Spleen (tissue), 11 donors: ENCODE data around the gene INPP4B. TPM values are rescaled to one million over a fixed set of nuclear protein-coding genes. Genes with fewer than 3 reads are reported as not detected.

Experiments used
- DNase-seq: peaks from one replicate; pipeline ENCODE4 v3.0.0-alpha.2; 2020
- H3K27ac ChIP-seq, 8 donors: fragments of 200-600 bp; sonication (generic) in 7 of 8; 1 replicate in 4 of 8; 2 replicates in 4 of 8; pipeline versions ENCODE4 v1.5.0 to v1.8.0; 2016 to 2021; ENCODE audit warnings: inconsistent platforms in 4 of 8, mild to moderate bottlenecking in 4 of 8, moderate library complexity in 1 of 8
- H3K27me3 ChIP-seq, 7 donors: fragments of 200-600 bp; sonication (generic) in 6 of 7; replicated peaks in 1 of 7; 1 replicate in 4 of 7; 2 replicates in 3 of 7; pipeline versions ENCODE4 v1.5.0 to v1.8.0; 2016 to 2021; ENCODE audit warnings: inconsistent platforms in 3 of 7, mild to moderate bottlenecking in 1 of 7
- H3K36me3 ChIP-seq, 6 donors: fragments of 200-600 bp; sonication (generic) in 5 of 6; 1 replicate in 4 of 6; 2 replicates in 2 of 6; pipeline versions ENCODE4 v1.5.0 to v1.8.0; 2016 to 2021; ENCODE audit warnings: inconsistent platforms in 2 of 6
- H3K4me1 ChIP-seq, 6 donors: fragments of 200-600 bp; sonication (generic) in 5 of 6; 1 replicate in 3 of 6; 2 replicates in 3 of 6; pipeline versions ENCODE4 v1.5.0 to v1.8.0; 2016 to 2021; ENCODE audit warnings: inconsistent platforms in 3 of 6
- H3K4me3 ChIP-seq, 8 donors: fragments of 200-600 bp; sonication (generic) in 7 of 8; 1 replicate in 4 of 8; 2 replicates in 4 of 8; pipeline versions ENCODE4 v1.5.0 to v1.8.0; 2016 to 2021; ENCODE audit warnings: inconsistent platforms in 4 of 8, mild to moderate bottlenecking in 4 of 8, moderate library complexity in 2 of 8
- H3K9me3 ChIP-seq, 8 donors: fragments of 200-600 bp; sonication (generic) in 7 of 8; 1 replicate in 4 of 8; 2 replicates in 4 of 8; pipeline versions ENCODE4 v1.5.0 to v1.8.0; 2016 to 2021; ENCODE audit warnings: inconsistent platforms in 4 of 8
- POLR2A ChIP-seq, 3 donors: fragments of 450-650 bp; IDR thresholded peaks; one replicate each; pipeline ENCODE4 v1.5.1; 2017; ENCODE audit warnings: antibody characterized with exemption in 3 of 3, mild to moderate bottlenecking in 1 of 3
- POLR2AphosphoS5 ChIP-seq, 3 donors: sonication (generic); formaldehyde crosslinking; IDR thresholded peaks; one replicate each; pipeline ENCODE4 v1.5.1; 2017; ENCODE audit warnings: antibody characterized with exemption in 3 of 3
- WGBS, 5 donors: extraction: QIAGEN DNeasy Blood & Tissue Kit in 3 of 5; methylation state at CpG; one replicate each; pipeline versions ENCODE4 v1.1.5 to v1.1.7; 2013 to 2018; 5-methylcytosine and 5-hydroxymethylcytosine counted together
- intact Hi-C: fragments of 100-400 bp; cut with DNase I; formaldehyde crosslinking; loops from one replicate; pipeline ENCODE4 v1.15.0; 2023; ENCODE audit warnings: low total_unique reads
- polyA plus RNA-seq, 3 donors: library from polyadenylated mRNA; stranded (reverse); fragments of 200-250 nt; gene quantifications; one replicate each; pipeline ENCODE4 v1.2.1, GENCODE V29; 2013
- total RNA-seq, 7 donors: library from RNA; depleted of rRNA in 3 of 7; stranded (reverse); fragments of >200 nt in 3 of 7; fragmentation: NEBNext Ultra II Directional in 4 of 7; extraction: Animal tissue kit (Norgen Biotek cat#: 25700) in 4 of 7; gene quantifications; one replicate each; pipeline versions ENCODE4 v1.1.0 to v1.2.1, GENCODE V29; 2016 to 2021
- TF ChIP-seq, protein P1 (sequence below), 11 experiments: fragments of 200-600 bp in 7 of 11; fragments of 450-650 bp in 4 of 11; sonication (generic) in 4 of 11; IDR thresholded peaks in 8 of 11; conservative IDR thresholded peaks in 3 of 11; 1 replicate in 7 of 11; 2 replicates in 4 of 11; pipeline versions ENCODE4 v1.4.0 to v1.8.0; 2016 to 2021; ENCODE audit warnings: antibody characterized with exemption in 11 of 11, inconsistent platforms in 4 of 11, mild to moderate bottlenecking in 1 of 11
- donor health status: healthy with polysubstance abuse.
- donor health status: DM: no; HTN: no; CAD: no; lungs with moderate emphysema.
- donor health status: DM: no; HTN: no; CAD: no.
- donor health status: Bipolar disorder and iron deficiency.
- donor health status: healthy.
- donor health status: DM: no; HTN: no; CAD: no.
- donor health status: DM: yes; HTN: yes; CAD: no.

The INPP4B gene
- total and polyA plus RNA-seq, 10 donors, result 0.78 to 31.6 (median 26.8) TPM

DNA sequence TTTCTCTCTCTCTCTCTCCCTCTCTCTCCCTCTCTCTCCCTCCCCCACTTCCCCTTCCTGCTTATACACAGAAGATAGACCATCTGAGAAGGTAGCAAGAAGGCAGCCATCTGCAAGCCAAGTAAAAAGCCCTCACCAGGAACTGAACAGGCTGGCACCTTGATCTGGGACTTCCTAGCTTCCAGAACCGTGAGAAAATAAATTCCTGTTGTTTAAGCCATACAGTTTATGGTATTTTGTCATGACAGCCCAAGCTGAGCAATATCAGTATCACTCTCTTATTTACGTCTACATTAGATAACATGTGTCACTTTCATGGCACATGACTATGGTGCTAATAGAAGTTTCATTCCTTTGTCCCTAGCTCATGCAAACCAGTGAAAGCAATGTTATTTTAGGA lies 581.1 kb downstream of the INPP4B start:
- intact Hi-C loops, result no loop called here
- no peak for TF ChIP-seq POLR2A (IDR thresholded peaks at IDR 0.05)
- TF ChIP-seq, protein P1, sequence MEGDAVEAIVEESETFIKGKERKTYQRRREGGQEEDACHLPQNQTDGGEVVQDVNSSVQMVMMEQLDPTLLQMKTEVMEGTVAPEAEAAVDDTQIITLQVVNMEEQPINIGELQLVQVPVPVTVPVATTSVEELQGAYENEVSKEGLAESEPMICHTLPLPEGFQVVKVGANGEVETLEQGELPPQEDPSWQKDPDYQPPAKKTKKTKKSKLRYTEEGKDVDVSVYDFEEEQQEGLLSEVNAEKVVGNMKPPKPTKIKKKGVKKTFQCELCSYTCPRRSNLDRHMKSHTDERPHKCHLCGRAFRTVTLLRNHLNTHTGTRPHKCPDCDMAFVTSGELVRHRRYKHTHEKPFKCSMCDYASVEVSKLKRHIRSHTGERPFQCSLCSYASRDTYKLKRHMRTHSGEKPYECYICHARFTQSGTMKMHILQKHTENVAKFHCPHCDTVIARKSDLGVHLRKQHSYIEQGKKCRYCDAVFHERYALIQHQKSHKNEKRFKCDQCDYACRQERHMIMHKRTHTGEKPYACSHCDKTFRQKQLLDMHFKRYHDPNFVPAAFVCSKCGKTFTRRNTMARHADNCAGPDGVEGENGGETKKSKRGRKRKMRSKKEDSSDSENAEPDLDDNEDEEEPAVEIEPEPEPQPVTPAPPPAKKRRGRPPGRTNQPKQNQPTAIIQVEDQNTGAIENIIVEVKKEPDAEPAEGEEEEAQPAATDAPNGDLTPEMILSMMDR (IDR thresholded peaks at IDR 0.05 in 8 of 11, conservative IDR thresholded peaks at IDR 0.05 in 3 of 11), result no peak
- no peak for TF ChIP-seq POLR2AphosphoS5 (IDR thresholded peaks at IDR 0.05)
- H3K4me3 ChIP-seq, result no peak overlapping the region
- WGBS, 5 donors, result 74 to 86% (median 80%) methylated on average over 2 of the region's 2 CpGs
- H3K27me3 ChIP-seq, result no peaks in the 10 kb centered on the region
- DNase-seq, result no peak
- H3K9me3 ChIP-seq, result no peaks in the 10 kb centered on the region
- no peak overlapping the region for H3K27ac ChIP-seq
- peaks cover 0 to 4% (median 0%) of the 10 kb centered on the region in 6 donors for H3K36me3 ChIP-seq
- H3K4me1 ChIP-seq, result peaks cover 0 to 8% (median 0%) of the 10 kb centered on the region in 6 donors

GRCh38 chr4:142262956-142263355 lies 583.1 kb downstream of the INPP4B start:
- Histone ChIP-seq H3K27me3 (no peaks in the 10 kb centered on the region), H3K4me3 (no peak overlapping the region), H3K36me3 (peaks cover 0 to 7% (median 0%) of the 10 kb centered on the region in 6 donors), H3K4me1 (peaks cover 0 to 8% (median 0%) of the 10 kb centered on the region in 6 donors), H3K27ac (no peak overlapping the region), H3K9me3 (no peaks in the 10 kb centered on the region)
- WGBS, 5 donors, result 69 to 84% (median 80%) methylated on average over 2 of the region's 2 CpGs
- intact Hi-C loops, result no loop called here
- TF ChIP-seq POLR2A (IDR thresholded peaks at IDR 0.05) (no peak), POLR2AphosphoS5 (IDR thresholded peaks at IDR 0.05) (no peak)
- TF ChIP-seq, protein P1 (IDR thresholded peaks at IDR 0.05 in 8 of 11, conservative IDR thresholded peaks at IDR 0.05 in 3 of 11), result no peak
- no peak for DNase-seq

DNA sequence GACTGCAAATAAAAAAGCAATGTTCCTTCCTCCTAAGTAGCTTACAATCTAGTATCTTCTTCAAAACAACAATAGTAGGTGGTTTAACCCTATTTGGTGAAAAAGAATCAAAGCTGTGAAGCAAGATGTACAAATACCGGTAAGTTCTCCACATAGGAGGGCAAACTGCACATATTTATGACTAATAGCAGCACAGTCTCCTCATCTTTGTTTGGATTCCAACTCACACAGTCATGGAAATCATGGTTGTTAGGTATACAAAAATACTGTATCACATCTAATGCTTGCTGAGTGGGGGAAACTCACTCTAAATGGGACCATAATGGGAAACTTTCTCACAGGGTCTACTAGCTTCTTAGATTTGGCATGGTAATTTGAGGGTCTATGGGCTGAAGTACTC lies 597.2 kb downstream of the INPP4B start:
- Histone ChIP-seq H3K27me3 (no peaks in the 10 kb centered on the region), H3K4me3 (no peak overlapping the region), H3K4me1 (no peaks in the 10 kb centered on the region), H3K36me3 (no peaks in the 10 kb centered on the region), H3K9me3 (peaks cover 0 to 15% (median 3%) of the 10 kb centered on the region in 8 donors), H3K27ac (no peak overlapping the region)
- WGBS, 5 donors, result 86 to 100% (median 97%) methylated on average over 1 of the region's 1 CpG
- DNase-seq, result no peak
- intact Hi-C loops, result no loop called here
- TF ChIP-seq POLR2AphosphoS5 (IDR thresholded peaks at IDR 0.05), result no peak
- TF ChIP-seq, protein P1 (IDR thresholded peaks at IDR 0.05 in 8 of 11, conservative IDR thresholded peaks at IDR 0.05 in 3 of 11), result no peak
- no peak for TF ChIP-seq POLR2A (IDR thresholded peaks at IDR 0.05)

DNA sequence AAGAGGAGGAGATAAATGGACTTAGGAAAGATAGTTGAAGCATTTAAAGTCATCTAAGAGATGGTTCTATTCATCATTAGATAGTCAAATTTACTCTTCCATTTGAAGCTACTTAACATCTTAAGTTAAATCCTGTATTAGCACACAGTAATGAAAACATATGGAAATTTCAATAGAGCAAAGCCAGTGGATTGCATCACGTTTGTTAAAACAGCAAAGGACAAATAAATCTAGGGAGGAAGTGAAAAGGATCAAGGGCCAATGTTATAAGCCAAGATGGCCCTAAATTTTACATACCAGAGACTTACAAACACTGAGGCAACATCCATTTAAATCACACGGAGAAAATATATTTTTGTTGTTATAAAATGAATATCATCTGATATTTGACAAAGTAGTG lies 602.8 kb downstream of the INPP4B start:
- no peaks in the 10 kb centered on the region for H3K36me3 ChIP-seq
- 66 to 90% (median 78%) methylated on average over 2 of the region's 2 CpGs for WGBS, 5 donors
- H3K4me1 ChIP-seq, result no peaks in the 10 kb centered on the region
- H3K27me3 ChIP-seq, result no peaks in the 10 kb centered on the region
- H3K4me3 ChIP-seq, result no peak overlapping the region
- peaks cover 0 to 7% (median 0%) of the 10 kb centered on the region in 8 donors for H3K9me3 ChIP-seq
- DNase-seq, result no peak
- TF ChIP-seq, protein P1 (IDR thresholded peaks at IDR 0.05 in 8 of 11, conservative IDR thresholded peaks at IDR 0.05 in 3 of 11), result no peak
- TF ChIP-seq POLR2A (IDR thresholded peaks at IDR 0.05) (no peak), POLR2AphosphoS5 (IDR thresholded peaks at IDR 0.05) (no peak)
- intact Hi-C loops, result no loop called here
- H3K27ac ChIP-seq, result no peak overlapping the region
